GM21360 (cell line): Measurements from ENCODE around the gene SNRK.

Experiments
- ATAC-seq: cut with Tn5 transposase; IDR thresholded peaks from one replicate; pipeline ENCODE4 v1.9.1; 2021; ENCODE audit warnings: mild to moderate bottlenecking, moderate library complexity; ENCODE audit not compliant: unreplicated experiment

The SNRK gene

GRCh38 chr3:43369404-43370292, 83.3 kb downstream of the SNRK start:
- no peak for ATAC-seq

GRCh38 chr3:43370293-43370980, 84.1 kb downstream of the SNRK start:
- ATAC-seq: no peak

DNA sequence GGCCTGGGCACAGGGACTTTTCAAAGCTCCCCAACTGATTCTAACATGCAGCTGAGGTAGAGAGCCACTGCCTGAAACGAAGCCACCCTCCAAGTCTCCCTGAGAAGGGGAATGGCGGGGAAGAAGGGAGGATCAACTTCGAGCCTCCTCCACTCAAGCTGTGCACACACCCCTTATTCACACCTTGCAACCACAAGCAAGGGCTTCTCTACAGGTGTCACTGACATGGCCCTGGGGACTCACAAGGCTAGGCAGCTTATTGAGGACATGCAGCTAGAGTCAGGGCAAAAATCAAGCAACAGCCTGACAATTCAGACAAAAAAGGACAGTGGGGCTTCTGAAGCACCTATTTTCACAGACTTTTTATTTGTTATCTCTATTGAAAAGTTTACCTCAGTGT, 85.2 kb downstream of the SNRK start:
- ATAC-seq: no peak

DNA sequence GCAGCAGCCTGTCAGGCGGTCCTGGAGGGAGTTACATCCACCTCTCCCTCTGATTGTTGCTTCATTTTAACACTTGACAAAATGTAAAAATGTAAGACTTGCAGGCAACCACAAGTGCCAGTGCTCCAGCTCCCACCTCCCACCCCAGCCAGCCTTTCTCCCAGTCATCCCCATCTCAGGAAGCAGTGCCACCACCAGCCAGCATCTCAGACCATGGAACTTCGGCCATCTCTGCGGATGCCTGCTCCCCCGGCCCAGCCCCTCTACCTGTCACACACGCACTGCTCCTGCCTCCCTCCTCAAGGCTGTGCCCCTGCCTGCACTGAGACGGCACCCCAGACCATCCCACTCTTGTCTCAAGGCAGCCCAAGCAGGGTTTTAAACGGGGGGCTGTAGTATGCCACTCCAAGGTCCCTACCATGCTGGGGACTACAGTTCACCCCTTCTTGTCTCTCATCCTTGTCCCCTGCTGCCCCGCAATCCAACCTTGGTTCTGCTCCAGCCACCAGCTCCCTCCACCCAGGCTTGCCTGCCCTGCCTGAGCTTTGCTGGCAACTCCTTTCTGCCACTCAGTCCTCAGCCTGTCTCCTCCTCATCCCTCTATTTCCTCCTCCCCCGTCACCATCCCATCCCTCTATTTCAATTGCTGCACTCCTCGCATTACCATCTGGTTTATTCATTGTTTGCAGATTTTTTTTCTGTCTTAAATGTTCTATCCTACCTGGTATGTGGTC, 85.8 kb downstream of the SNRK start:
- ATAC-seq: no peak

DNA sequence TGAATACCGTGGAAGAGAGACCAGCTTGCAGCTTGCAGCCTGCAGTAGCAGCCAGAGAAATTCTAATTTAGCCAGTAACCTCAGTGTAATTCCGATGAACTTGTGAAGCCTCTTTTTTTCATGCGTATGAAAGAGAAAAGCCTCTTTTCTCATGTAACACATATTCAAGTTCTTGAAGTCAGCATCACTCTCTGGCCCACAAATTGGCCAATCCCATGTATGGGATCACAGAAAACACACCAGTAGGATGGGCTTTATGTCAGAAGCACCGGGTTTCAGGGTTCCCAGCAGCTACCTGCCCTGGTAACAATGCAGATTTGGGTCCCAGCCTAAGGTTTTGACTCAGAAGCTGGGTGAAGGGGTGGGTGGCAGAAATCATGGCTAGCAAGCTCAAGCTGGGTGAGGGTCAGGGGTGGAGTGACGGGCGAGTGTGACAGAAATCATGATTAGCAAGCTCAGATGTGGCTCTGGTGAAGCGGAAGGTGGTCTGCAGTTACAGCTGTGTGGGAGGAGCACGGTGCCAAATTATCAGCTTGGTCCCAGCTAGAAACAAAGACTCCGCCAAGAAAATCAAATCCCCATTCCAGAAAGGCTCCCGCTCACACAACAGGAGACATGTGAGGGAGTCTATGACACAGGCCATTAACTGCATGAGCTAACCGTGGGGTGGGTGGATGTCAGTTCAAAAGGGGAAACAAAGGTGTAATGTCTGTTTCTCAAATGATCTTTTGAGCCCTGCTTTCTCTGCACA, 86.6 kb downstream of the SNRK start:
- no peak for ATAC-seq

- no peak for ATAC-seq
These were observed 87.2 kb downstream of the SNRK start for GRCh38 chr3:43373560-43373928.

DNA sequence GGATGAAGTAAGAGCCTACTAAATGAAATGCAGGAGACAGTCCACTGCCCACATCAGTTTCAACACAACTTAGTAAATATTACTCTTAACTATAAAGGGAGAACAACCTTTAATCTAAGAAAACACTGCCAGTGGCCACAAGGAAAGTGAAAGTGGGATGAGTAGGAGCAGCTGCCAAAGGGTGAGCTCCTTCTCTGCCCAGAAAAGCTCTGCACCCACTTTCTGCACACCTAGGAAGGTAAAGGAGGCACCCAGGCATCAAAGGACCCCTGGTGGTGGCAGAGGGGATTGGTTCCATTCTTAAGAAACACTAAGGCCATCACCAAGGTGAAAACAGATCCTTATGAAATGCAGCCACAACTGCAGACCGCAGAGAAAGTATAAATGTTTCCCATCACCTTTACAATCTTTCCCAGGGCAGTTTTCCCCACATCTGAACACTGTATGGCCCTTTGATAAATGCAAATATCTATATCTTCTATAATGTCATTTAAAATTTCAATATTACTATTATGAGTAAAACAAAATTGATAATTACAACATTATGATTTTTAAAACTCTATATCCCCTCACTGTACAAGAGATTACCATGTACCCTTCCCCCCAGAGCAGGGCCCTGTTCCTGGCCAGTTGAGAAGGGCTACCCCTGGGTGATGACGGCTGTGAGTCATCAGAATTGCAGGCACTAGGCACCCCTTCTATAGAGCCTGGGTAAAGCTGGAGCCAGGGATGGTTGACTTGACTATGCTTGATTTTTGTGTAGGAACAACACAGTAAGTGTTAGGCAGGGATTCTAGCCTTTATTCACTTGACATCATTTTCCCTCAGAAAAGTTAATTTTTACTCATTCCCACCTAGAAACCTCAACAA, 92.0 kb downstream of the SNRK start:
- ATAC-seq: peak; percentile 59

DNA sequence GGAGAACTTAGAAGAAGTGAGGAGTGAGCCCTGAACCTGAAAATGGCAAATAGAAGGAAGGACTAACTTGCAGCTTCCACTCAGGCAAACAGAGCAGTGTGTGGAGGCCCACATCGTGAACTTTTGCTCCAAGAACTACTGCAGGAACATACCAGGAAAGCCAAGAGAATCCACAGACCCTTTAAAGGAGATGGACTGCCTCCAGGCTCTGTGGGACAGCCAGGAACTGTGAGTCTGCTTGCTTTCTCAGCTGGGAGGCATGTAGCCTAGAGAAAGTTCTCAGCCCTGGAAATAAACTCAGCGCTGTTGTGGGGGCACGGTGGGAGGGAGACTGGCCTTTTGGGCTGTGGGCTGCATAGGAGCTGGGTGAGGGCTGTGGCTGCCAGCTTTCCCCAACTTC, 93.0 kb downstream of the SNRK start:
- no peak for ATAC-seq

- no peak for ATAC-seq
These were observed 101.8 kb downstream of the SNRK start for GRCh38 chr3:43388175-43388574.

- no peak for ATAC-seq
These were observed 102.6 kb downstream of the SNRK start for GRCh38 chr3:43388915-43389314.

DNA sequence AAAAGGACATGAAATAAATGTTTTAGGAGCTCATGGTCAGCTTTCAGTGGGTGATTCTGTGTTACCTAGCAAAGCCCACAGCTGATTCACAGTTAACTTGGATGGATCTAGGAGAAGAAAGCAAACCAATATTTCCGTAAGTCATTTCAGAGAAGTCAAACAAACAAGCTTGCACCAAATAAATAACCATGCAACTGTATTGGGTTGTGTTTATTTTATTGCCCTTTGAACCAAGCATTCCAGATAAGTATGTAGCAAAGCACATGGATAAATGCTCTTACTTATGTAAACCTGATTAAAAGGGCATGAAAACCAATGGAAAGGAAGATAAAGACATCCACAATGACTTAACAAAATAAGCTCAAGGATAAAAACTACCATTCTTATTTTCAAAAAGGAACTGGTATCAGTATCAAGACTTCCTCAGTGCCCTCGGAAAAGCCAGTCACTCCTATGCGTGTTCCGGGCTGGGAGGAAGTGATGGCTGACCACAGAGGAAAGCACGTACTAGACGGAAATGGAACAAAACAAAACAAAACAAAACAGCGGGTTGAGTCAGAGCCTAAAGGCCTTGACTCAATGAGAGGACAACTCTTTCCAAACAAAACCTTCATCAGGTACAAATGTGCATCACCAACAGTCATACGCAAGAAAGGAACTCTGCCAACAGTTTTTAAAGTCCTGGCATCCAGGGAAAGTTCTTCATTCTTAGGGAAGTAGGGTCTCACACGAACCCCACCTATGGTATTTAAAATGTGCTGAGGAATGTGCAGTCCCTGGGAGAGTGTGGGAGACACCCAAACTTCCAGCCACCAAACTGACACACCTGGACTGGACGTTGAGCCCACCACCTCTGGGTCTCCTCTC, 103.3 kb downstream of the SNRK start:
- ATAC-seq: no peak

DNA sequence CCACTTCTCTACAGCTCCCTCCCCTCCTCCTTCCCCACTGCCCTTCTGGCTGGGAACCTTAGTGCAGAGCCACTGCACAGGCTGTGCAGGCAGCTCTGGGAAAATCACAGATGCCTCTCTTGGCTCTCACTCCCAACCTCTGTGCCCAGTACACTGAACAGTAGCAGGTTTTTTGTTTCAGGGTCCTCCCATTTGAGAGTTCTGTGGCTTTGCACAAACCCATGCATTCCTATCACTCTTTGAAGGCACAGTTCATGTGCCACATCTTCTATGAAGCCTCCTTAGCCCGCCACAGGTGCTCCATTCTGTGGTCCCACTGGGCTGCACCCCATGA, 103.9 kb downstream of the SNRK start:
- ATAC-seq: no peak

- ATAC-seq: no peak
These were observed 105.3 kb downstream of the SNRK start for GRCh38 chr3:43391621-43392020.

- no peak for ATAC-seq
These were observed 107.8 kb downstream of the SNRK start for GRCh38 chr3:43394041-43394554.

- no peak for ATAC-seq
These were observed 112.7 kb downstream of the SNRK start for GRCh38 chr3:43399034-43399433.

DNA sequence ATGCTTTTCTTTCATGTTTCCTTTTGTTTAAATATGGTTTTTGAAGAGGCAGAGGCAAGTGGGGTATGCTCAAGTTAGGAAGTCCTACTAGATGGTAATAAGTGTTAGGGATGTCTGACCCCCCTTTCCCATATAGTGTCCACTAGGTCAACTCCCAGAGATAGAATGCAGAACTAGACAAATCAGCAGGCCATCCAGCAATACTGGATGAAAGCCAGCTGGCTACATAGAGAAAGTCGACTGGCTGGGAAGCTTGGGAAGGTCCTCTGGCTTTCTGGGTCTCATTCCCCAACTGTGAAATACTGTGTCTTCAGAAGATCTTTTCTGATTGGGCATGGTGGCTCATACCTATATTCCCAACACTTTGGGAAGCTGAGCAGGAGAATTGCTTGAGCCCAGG, 113.8 kb downstream of the SNRK start:
- no peak for ATAC-seq
